T-helper 22 cell (primary cell): ENCODE results near the gene EXOSC3.

Source experiments
- DNase-seq: peaks from one replicate; pipeline ENCODE4 v3.0.0-alpha.2; 2020; ENCODE audit warnings: low read depth

EXOSC3 gene

GRCh38 chr9:37732086-37732741 lies 52.6 kb downstream of the EXOSC3 start:
- DNase-seq: no peak

GRCh38 chr9:37730839-37731238 lies 54.0 kb downstream of the EXOSC3 start:
- DNase-seq: no peak

- DNase-seq: no peak
These were observed 54.6 kb downstream of the EXOSC3 start for GRCh38 chr9:37730256-37730655.
